OCI-M1 (cell line): ENCODE data around the gene MBNL1.

Experiments used
- DNase-seq: peaks from one replicate; lab custom pipeline; 2025; lab: John Stamatoyannopoulos, UW

Gene MBNL1

DNA sequence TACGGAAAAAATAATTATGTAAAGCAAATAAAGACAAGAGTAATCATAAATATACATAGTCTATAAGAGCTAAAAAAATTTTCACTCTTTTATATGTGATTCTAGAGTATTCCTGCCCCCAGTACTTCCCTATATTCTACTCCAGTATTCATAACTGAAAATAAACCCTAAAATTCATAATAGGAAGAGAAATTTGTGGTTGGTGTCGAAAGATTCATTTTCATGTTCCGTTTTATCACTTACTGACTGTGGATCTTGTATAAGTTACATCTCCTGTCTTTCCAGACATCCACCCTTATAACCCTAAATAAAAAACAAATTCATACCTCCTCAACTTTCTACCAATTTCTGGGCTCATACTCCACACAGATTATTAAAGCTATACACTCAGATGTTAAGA is 16.0 kb upstream of the MBNL1 start:
- DNase-seq = no peak

DNA sequence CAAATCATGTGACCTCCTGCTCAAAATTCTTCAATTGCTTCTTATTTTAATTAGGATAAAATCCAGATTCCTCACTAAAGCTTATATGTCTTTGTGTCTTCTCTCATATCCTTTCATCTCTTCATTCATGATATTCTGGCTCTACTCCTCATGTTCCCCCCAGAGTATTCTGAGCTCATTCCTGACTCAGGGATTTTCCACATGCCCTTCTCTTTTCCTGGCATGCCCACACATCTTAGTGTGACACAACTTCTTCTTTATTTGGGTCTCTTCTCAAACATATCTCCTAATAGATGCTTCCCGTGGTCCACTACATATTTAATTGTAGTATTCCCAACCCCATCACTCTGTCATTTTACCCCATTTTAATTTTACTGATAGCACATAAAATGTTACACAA is 15.2 kb upstream of the MBNL1 start:
- DNase-seq = no peak

- peak; percentile 15 for DNase-seq
These were observed 14.7 kb upstream of the MBNL1 start for GRCh38 chr3:152254041-152254440.

DNA sequence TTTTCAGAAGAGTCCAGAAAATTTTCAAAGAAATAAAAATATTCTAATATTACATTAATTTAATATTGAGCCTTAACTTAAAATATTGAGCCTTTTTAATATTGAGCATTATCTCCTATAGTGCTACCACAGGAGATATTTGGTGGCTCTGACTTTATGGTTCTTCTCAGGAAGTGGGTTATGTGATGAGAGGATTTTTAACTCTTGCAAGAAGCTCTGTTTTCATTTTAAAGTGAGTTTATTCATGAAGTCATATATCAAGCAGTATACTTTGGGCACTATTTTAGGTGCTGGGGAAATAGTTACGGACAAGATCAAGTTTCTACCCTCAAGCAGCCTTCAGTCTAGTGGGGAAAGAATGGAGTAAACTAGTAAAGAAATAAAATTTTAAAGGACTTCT is 13.4 kb upstream of the MBNL1 start:
- DNase-seq = no peak

DNA sequence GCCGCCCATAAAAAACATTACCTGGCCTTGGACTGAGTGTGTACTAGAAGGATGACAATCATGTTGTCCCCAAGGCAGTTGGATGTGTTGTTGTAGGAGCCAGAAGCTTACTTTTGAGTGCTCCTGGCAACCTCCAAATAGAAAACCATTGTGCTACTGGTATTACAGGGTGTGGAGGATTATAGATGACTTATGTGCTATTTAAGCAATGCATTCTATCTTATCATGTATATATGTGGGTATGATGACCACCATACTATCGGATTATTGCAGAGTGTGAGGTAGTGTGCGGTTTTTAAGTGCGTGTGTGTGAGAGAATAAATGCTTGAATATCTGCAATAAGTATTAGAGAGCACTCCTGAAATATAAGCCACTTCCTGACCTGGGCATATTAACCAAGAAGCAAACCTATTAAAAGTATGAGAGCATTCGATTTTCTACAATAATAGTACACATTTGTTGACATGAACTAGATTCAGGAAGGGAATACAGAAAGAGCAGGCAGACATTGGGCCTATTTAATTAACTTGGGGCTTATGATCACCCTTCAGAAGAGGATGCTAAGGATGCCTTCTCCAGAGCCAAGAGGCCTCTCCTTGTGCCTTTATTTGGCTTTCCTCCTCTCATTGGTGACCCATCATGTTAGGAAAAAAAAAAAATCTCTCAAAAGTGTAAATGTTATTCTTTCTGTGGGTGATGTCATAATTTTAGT is 11.7 kb upstream of the MBNL1 start:
- DNase-seq = peak; percentile 30

DNA sequence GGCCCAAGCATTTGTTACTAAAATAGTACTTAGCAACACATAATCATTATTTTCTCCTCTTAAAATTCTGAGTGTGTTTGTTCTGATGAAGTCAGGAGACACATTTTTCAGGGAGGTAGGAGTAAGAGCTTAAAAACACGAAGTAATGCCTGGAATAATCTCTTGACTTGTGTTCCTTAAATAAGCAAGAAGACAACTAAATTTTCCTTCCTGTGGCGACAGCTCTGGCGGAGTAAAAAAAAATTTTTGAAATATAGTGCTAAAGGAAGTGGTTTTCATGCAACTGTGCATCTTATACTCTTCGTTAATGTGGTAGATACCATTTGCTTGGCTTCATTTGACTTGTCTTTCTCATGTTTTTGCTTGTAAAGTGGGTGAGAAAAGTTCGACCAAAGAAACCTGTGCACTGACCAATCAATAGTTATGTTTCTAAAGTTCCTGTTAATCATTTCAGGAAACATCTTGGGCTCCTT is 11.1 kb upstream of the MBNL1 start:
- DNase-seq = peak; percentile 24

DNA sequence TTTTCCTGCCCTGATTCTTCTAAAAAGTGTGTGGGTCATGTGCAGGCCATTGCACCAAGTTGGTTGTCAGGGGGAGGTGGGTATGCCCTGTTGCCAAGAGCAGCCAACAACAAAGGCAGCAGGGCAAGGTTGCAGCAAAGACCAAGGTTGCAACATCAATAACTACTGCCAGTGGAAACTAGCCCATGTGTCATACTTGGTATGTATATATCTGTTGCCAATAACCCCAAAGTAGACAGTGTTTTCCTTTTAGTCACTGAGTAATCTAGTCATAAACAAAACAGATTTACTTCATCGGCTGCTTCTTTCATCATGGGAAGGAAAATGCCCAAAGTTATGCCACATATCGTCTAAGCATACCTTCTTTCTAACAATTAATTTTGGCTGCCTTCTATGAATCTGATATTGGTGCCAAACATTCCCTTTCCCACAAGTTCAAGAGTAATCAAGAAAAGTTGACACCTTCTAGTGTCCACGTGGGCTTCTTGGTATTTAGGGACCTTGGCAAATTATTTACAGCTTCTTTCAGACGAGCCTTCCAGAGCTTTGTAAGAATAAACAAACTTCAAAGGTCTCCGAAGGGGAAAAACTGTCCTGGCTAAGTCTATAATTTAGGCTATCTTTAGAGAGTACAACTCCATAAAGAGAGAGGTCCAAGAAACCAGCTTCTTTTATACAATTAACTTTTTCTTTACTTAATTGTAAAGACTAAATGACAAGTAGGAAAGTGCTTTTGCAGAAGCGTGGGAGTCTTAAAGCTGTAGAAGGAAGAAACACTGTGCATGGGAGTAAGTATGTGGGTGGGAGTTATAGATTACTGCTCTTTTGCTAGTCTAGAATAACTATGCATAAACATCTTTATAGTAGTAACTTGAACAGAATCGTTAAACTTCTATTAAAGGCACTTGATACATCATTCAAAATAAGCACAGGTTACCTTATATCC is 10.0 kb upstream of the MBNL1 start:
- peak; percentile 50 for DNase-seq

DNA sequence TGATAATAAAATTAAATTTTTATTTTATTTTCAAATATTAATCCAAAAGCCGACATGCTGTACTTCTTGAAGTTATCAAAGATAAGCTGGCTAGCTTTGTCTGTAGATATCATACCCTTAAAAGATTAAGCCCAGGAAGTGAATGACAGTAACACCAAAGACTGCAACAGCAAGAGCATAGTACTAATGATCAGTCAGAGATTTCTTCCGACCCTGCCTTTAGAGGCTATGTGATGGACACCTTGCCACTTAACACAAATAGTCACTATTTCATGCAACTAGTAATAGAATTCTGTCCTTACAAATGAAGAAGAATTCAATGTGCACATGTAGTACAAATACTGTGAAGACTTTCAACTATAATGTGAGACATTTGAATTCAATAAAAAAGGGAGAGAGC is 9.3 kb upstream of the MBNL1 start:
- no peak for DNase-seq

DNA sequence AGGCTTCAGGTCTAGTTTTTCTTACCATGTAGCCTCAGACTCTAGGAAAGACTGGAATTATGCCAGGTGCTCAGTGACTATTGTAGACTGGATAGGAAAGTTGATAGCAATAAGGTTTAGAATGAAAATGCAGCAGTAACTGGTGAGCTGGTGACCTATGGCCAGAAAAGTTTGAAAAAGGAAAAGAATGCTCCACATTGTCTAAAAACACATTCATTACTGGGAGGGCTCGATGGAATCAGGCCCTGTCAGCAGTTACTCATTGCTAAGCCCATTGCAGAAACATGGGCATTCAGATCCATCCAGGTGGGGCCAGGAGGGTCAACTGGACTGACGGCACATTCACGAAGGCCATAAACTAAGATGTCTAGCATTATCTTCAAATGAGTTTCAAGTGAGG is 8.7 kb upstream of the MBNL1 start:
- no peak for DNase-seq

GRCh38 chr3:152260529-152260928 is 8.2 kb upstream of the MBNL1 start:
- no peak for DNase-seq

DNA sequence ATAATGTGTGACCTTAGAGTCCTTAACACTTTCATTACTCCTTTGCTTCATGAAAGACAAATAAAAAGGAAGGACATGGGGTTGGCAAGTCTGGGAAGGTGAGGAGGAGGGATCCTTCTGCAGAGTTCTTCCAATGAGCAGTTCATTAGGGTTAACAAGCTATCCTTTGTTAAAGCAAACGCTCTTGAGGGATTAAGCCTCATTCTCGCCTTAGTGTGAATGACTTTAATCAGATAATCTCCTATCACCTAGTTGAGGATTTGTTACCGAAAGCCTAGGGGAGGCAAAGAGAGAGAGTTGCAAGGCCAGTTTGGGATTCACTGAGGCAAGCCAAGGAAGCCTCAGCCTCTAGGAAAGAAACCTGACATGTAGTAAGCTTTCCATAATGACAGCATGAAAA is 7.4 kb upstream of the MBNL1 start:
- DNase-seq = no peak

DNA sequence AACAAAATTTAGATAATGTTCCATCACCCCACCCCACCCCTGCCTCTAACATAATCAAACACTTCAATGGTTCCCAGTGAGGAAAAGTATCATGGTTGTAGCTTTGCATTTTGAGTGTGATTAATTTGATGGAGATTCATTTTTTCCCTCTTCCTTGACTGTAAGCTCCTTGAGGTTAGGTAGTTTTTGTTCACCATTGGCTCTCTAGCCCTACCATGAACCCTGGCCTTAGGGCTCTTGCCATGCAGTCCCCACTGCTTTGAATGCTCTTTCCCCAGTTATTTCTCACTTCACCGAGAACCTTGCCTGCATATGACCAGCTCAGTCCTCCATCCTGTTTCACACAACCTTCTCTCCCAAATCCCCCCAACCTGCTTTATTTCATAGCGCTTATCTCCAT is 5.0 kb upstream of the MBNL1 start:
- DNase-seq = no peak

DNA sequence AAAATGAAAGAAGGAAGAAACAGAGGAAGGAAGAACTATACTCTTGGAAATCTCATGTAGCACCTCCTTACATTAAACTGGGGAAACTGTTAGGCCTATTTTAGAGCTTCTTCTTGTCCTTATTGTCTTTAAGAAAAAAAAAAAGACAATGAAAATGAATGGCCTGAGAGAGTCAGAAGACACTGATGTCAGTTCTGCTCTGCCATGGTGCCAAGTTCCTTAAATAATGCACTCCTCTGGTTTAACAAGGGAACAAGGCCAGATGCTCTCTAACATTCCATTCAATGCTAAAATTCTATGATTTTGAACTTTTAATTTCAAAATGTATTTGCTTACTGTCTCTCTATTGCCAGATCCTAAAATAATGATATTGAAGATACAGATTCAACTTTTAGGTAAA is 4.4 kb upstream of the MBNL1 start:
- peak; percentile 6 for DNase-seq

- peak; percentile 39 for DNase-seq
These were observed 2.3 kb upstream of the MBNL1 start for GRCh38 chr3:152266221-152266995.

GRCh38 chr3:152267831-152268554 is 736 bp upstream of the MBNL1 start:
- peak; percentile 55 for DNase-seq

DNA sequence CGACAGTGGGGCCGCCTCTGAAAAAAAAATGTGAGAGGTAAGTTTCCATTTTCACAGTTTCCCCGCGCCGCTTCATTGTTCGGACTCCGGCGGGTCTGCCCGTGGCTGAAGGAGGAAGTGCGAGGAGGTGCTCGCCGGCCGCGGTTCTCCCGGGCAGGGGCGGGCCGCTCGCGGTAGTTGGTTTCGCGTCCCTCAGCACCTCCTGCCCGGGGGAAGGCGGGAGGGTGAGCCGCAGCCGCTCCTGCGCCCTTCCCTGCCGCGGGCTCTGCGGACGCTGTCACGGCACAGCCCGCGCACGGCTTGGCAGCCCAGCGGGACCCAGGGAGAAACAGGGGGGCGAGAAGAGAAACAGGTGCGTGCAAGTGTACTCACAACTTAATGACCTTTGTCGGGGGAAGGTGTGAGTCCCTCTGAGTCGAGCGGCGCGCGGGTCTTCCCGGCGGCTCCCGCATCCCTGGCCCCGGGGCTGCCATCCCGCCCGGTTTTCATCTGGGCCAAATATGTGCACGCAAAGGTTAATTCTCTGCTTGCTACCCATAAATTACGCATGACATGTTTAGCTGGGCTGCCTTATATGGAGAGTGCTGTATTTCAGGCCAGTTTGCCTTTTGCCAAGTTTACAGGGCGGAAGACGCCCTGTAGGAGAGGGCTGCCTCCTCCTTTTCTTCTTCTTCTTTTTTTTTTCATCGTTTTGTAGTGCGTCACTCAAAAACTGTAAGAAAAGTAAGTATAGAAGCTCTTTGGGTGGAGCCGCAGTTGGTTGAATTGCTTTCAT is 514 bp downstream of the MBNL1 start:
- DNase-seq = peak; percentile 75

- DNase-seq = peak; percentile 75
These were observed 1.4 kb downstream of the MBNL1 start for GRCh38 chr3:152269831-152270734.

GRCh38 chr3:152270937-152271336 is 2.2 kb downstream of the MBNL1 start:
- DNase-seq = peak; percentile 58

- DNase-seq = peak; percentile 38
These were observed 2.9 kb downstream of the MBNL1 start for GRCh38 chr3:152271501-152272236.
